Mesendoderm (in vitro differentiated cells): ENCODE measurements around the gene CLPX.

Experiments
- DNase-seq: peaks from one replicate; pipeline ENCODE4 v3.0.0; 2013
- H2AK5ac ChIP-seq: 2 replicates; pipeline ENCODE4 v1.6.1; 2013; ENCODE audit warnings: low read length, inconsistent platforms
- H2BK120ac ChIP-seq: 2 replicates; pipeline ENCODE4 v1.6.1; 2013; ENCODE audit warnings: low read depth, mild to moderate bottlenecking, low read length, moderate library complexity, mixed read lengths
- H2BK15ac ChIP-seq: replicated peaks from 2 replicates; pipeline ENCODE4 v1.6.1; 2013; ENCODE audit warnings: low read depth, mild to moderate bottlenecking, moderate library complexity
- H2BK5ac ChIP-seq: 2 replicates; pipeline ENCODE4 v1.6.1; 2013; ENCODE audit warnings: low read length, inconsistent platforms
- H3K18ac ChIP-seq: 2 replicates; pipeline ENCODE4 v1.6.1; 2013; ENCODE audit warnings: mild to moderate bottlenecking, low read length, mixed read lengths
- H3K23ac ChIP-seq: one replicate; pipeline ENCODE4 v1.6.1; 2013; ENCODE audit warnings: low read length
- H3K27ac ChIP-seq: 2 replicates; pipeline ENCODE4 v1.5.1; 2013; ENCODE audit warnings: low read depth, mild to moderate bottlenecking, inconsistent platforms, low read length, moderate library complexity
- H3K27me3 ChIP-seq: 2 replicates; pipeline ENCODE4 v1.6.1; 2013; ENCODE audit warnings: low read length, control low read depth, mild to moderate bottlenecking, inconsistent platforms; ENCODE audit not compliant: insufficient read depth, poor library complexity
- H3K36me3 ChIP-seq: 2 replicates; pipeline ENCODE4 v1.6.1; 2013; ENCODE audit warnings: low read length, inconsistent platforms; ENCODE audit not compliant: control insufficient read depth, insufficient read depth
- H3K4ac ChIP-seq: one replicate; pipeline ENCODE4 v1.6.1; 2013; ENCODE audit warnings: low read depth, mild to moderate bottlenecking, low read length, moderate library complexity
- H3K4me1 ChIP-seq: 2 replicates; pipeline ENCODE4 v1.6.1; 2013; ENCODE audit warnings: low read depth, low read length, inconsistent platforms; ENCODE audit not compliant: control insufficient read depth
- H3K4me2 ChIP-seq: 2 replicates; pipeline ENCODE4 v1.6.1; 2013; ENCODE audit warnings: low read length
- H3K4me3 ChIP-seq: 2 replicates; pipeline ENCODE4 v1.5.1; 2013; ENCODE audit warnings: mild to moderate bottlenecking, low read length
- H3K56ac ChIP-seq: one replicate; pipeline ENCODE4 v1.6.1; 2013; ENCODE audit warnings: low read length
- H3K79me1 ChIP-seq: 2 replicates; pipeline ENCODE4 v1.6.1; 2013; ENCODE audit warnings: low read length, inconsistent platforms
- H3K79me2 ChIP-seq: 2 replicates; pipeline ENCODE4 v1.6.1; 2013; ENCODE audit warnings: mild to moderate bottlenecking, low read length; ENCODE audit not compliant: control insufficient read depth, insufficient read depth
- H3K9ac ChIP-seq: 2 replicates; pipeline ENCODE4 v1.6.1; 2013; ENCODE audit warnings: low read length, inconsistent platforms
- H4K5ac ChIP-seq: one replicate; pipeline ENCODE4 v1.6.1; 2013; ENCODE audit warnings: low read length
- H4K8ac ChIP-seq: one replicate; pipeline ENCODE4 v1.6.1; 2013; ENCODE audit warnings: low read depth, mild to moderate bottlenecking, control low read depth, low read length, moderate library complexity
- WGBS: extraction: QIAGEN DNeasy Blood & Tissue Kit; methylation state at CpG from one replicate; pipeline ENCODE4 v1.1.7; 2013; ENCODE audit warnings: low lambda C conversion rate, missing lambda C conversion rate; ENCODE audit not compliant: insufficient coverage; ENCODE audit errors: extremely low coverage; 5-methylcytosine and 5-hydroxymethylcytosine counted together

Gene CLPX

GRCh38 chr15:65106011-65106590 lies 79.0 kb downstream of the CLPX start:
- no peak overlapping the region for H2BK15ac ChIP-seq
- WGBS, result no CpG with 5 or more reads among the region's 6 CpGs
- H3K56ac ChIP-seq, result no peak overlapping the region
- H4K8ac ChIP-seq, result no peak overlapping the region
- H2AK5ac ChIP-seq, result no peak overlapping the region
- no peaks in the 10 kb centered on the region for H3K36me3 ChIP-seq
- H2BK5ac ChIP-seq, result no peak overlapping the region
- H3K27ac ChIP-seq, result no peak overlapping the region
- no peak overlapping the region for H2BK120ac ChIP-seq
- no peaks in the 10 kb centered on the region for H3K27me3 ChIP-seq
- H3K4me1 ChIP-seq, result peaks cover 1% of the 10 kb centered on the region
- H3K79me1 ChIP-seq, result no peaks in the 10 kb centered on the region
- no peak overlapping the region for H3K9ac ChIP-seq
- H3K23ac ChIP-seq, result no peak overlapping the region
- H3K4me2 ChIP-seq, result no peak overlapping the region
- no peak for DNase-seq
- H4K5ac ChIP-seq, result no peak overlapping the region
- no peak overlapping the region for H3K18ac ChIP-seq
- no peak overlapping the region for H3K4me3 ChIP-seq
- H3K79me2 ChIP-seq, result no peaks in the 10 kb centered on the region
- H3K4ac ChIP-seq, result no peak overlapping the region

DNA sequence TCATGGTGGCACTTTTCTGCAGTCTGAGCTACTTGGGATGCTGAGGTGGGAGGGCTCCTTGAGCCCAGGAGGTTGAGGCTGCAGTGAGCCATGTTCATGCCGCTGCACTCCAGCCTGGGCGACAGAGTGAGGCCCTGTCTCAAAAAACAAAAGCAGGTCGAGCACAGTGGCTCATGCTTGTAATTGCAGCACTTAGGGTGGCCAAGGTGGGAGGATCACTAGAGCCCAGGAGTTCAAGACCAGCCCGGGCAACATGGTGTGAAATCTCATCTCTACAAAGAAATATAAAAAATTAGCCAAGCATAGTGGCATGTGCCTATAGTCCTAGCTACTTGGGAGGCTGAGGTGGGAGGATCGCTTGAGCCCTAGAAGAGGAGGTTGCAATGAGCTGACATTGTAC lies 80.1 kb downstream of the CLPX start:
- no peak overlapping the region for H3K9ac ChIP-seq
- no peak overlapping the region for H3K4ac ChIP-seq
- no peak for DNase-seq
- H3K18ac ChIP-seq, result no peak overlapping the region
- H4K5ac ChIP-seq, result no peak overlapping the region
- H3K79me2 ChIP-seq, result no peaks in the 10 kb centered on the region
- no peak overlapping the region for H2BK15ac ChIP-seq
- no peaks in the 10 kb centered on the region for H3K36me3 ChIP-seq
- no peaks in the 10 kb centered on the region for H3K4me1 ChIP-seq
- no peak overlapping the region for H3K4me3 ChIP-seq
- no peak overlapping the region for H4K8ac ChIP-seq
- no CpG with 5 or more reads among the region's 5 CpGs for WGBS
- H2AK5ac ChIP-seq, result no peak overlapping the region
- no peak overlapping the region for H3K27ac ChIP-seq
- no peaks in the 10 kb centered on the region for H3K27me3 ChIP-seq
- H3K4me2 ChIP-seq, result no peak overlapping the region
- H2BK120ac ChIP-seq, result no peak overlapping the region
- H2BK5ac ChIP-seq, result no peak overlapping the region
- H3K23ac ChIP-seq, result no peak overlapping the region
- H3K56ac ChIP-seq, result no peak overlapping the region
- no peaks in the 10 kb centered on the region for H3K79me1 ChIP-seq

DNA sequence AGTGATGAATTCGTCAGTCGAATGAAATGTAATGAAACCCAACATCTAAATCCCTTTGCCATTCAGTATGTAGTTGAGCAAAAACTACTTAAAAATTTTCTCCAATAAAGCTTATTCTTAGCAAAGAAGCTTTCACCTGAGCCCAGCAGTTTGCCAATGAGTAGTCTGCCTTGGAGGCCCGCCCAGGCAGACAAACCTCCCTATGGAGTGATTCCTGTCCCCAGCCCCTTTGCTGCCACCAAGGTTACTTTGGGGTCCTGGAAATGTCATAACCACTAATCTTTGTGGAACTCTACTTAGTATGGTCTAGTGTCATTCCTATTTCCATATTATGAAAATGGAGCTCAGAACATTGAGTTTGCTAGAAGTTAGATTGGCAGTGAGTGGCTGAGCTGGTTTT lies 82.2 kb downstream of the CLPX start:
- H4K5ac ChIP-seq, result no peak overlapping the region
- no peak overlapping the region for H3K18ac ChIP-seq
- H3K4me3 ChIP-seq, result no peak overlapping the region
- WGBS, result no CpG with 5 or more reads among the region's 3 CpGs
- no peak overlapping the region for H3K4me2 ChIP-seq
- no peak overlapping the region for H2BK5ac ChIP-seq
- H3K23ac ChIP-seq, result no peak overlapping the region
- H2BK15ac ChIP-seq, result no peak overlapping the region
- no peak overlapping the region for H2AK5ac ChIP-seq
- no peaks in the 10 kb centered on the region for H3K4me1 ChIP-seq
- H3K4ac ChIP-seq, result no peak overlapping the region
- no peak overlapping the region for H2BK120ac ChIP-seq
- no peaks in the 10 kb centered on the region for H3K27me3 ChIP-seq
- no peak overlapping the region for H3K27ac ChIP-seq
- H3K36me3 ChIP-seq, result no peaks in the 10 kb centered on the region
- no peaks in the 10 kb centered on the region for H3K79me2 ChIP-seq
- no peak overlapping the region for H3K56ac ChIP-seq
- H3K9ac ChIP-seq, result no peak overlapping the region
- H4K8ac ChIP-seq, result no peak overlapping the region
- DNase-seq, result no peak
- no peaks in the 10 kb centered on the region for H3K79me1 ChIP-seq

DNA sequence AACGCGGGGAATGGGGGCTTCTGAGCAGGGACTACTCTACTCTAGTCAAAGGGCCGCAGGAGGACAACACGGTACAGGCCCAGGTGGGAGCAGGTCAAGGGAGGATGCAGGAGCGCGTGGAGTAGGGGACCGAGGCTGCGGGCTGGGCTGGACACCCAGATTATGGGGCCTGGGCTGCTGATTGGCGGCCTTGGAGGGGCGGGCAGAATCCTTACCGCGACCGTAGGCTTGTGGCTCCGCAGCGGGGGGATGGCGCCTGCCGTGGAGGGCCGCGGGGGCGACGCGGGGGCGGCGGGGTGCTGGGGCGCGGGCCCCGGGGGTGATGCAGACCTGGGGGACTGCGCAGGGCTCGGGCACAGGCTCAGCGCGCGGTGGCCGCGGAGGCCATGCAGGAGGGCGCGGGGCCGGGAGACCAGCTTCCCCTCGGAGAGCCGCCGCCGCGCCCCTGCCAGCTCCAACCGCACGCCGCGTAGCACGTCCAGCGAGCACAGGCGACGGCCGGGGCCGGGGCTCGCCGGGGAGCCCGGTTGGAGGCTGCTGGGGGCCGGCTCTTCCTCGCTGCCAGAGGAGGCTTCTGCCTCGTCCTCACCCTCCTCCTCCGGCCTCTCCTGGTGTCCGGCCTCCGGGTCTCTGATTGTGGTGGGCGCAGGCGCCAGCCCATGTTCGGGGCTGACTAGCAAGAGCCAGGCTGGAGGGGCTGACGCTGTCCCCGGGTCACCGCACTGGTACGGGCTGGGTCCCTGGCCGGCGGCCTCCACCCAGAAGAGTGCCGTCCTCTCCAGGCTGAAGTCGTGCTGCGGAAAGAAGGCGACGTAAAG lies 83.0 kb downstream of the CLPX start:
- H3K4me2 ChIP-seq, result peak overlapping the region; percentile 87
- no peaks in the 10 kb centered on the region for H3K79me2 ChIP-seq
- no peak overlapping the region for H3K4me3 ChIP-seq
- no peak overlapping the region for H4K8ac ChIP-seq
- no peak for DNase-seq
- no peak overlapping the region for H2BK5ac ChIP-seq
- peak overlapping the region; percentile 81 for H3K18ac ChIP-seq
- H3K27me3 ChIP-seq, result no peaks in the 10 kb centered on the region
- peak overlapping the region; percentile 59 for H3K9ac ChIP-seq
- no peak overlapping the region for H2BK120ac ChIP-seq
- H3K23ac ChIP-seq, result no peak overlapping the region
- no peaks in the 10 kb centered on the region for H3K79me1 ChIP-seq
- H4K5ac ChIP-seq, result no peak overlapping the region
- no peaks in the 10 kb centered on the region for H3K4me1 ChIP-seq
- H3K56ac ChIP-seq, result peak overlapping the region; percentile 80
- no peak overlapping the region for H3K27ac ChIP-seq
- WGBS, result no CpG with 5 or more reads among the region's 75 CpGs
- no peak overlapping the region for H2AK5ac ChIP-seq
- H3K4ac ChIP-seq, result peak overlapping the region; percentile 21
- no peaks in the 10 kb centered on the region for H3K36me3 ChIP-seq
- no peak overlapping the region for H2BK15ac ChIP-seq

GRCh38 chr15:65101411-65101890 lies 83.7 kb downstream of the CLPX start:
- no peak overlapping the region for H2AK5ac ChIP-seq
- H3K4ac ChIP-seq, result no peak overlapping the region
- H2BK120ac ChIP-seq, result no peak overlapping the region
- no peak overlapping the region for H3K18ac ChIP-seq
- no peaks in the 10 kb centered on the region for H3K27me3 ChIP-seq
- no peak overlapping the region for H2BK15ac ChIP-seq
- no peak overlapping the region for H3K27ac ChIP-seq
- H3K79me2 ChIP-seq, result no peaks in the 10 kb centered on the region
- H3K36me3 ChIP-seq, result no peaks in the 10 kb centered on the region
- H3K56ac ChIP-seq, result peak overlapping the region; percentile 80
- no peaks in the 10 kb centered on the region for H3K4me1 ChIP-seq
- no peak overlapping the region for H4K5ac ChIP-seq
- H3K9ac ChIP-seq, result peak overlapping the region; percentile 50
- no peak overlapping the region for H3K4me3 ChIP-seq
- no CpG with 5 or more reads among the region's 9 CpGs for WGBS
- H3K4me2 ChIP-seq, result peak overlapping the region; percentile 87
- no peak overlapping the region for H4K8ac ChIP-seq
- no peak overlapping the region for H2BK5ac ChIP-seq
- no peaks in the 10 kb centered on the region for H3K79me1 ChIP-seq
- peak; percentile 91 for DNase-seq
- no peak overlapping the region for H3K23ac ChIP-seq
